Measurements from ENCODE around the gene DAB2. TPM values are rescaled to one million over a fixed set of nuclear protein-coding genes. Genes with fewer than 3 reads are reported as not detected.

The DAB2 gene
- total and polyA plus RNA-seq, 7 donors: 4.1 to 37.1 (median 13.5) TPM

DNA sequence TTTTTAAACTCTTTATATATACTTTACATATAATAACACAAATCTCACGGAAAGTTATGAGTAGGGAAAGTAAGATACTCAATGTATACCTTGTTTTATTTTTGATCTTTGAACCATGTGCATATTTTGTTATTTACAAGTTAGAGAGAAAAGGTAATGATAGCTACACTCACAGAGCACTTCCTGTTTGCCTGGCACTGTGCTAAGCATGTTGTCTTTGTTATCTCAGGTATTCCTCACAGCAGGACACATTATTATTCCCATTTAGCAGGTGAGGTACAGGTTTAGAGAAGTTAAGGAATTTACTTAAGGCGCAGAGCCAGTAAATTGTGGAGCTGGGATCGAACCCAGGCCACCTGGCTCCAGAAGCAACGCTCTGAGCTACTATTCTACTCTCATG is 63.5 kb downstream of the DAB2 start:
- H3K4me1 ChIP-seq: no peaks in the 10 kb centered on the region
- WGBS, 3 donors: 81 to 89% (median 88%) methylated on average over 4 of the region's 4 CpGs
- H3K27me3 ChIP-seq (ENCODE audit: insufficient read depth in 3 of 3, low read length in 2 of 3): no peaks in the 10 kb centered on the region
- no peak for TF ChIP-seq CTCF (IDR thresholded peaks at IDR 0.05)
- no peaks in the 10 kb centered on the region for H3K36me3 ChIP-seq (ENCODE audit: insufficient read depth in 1 of 2, low read depth in 1 of 2)
- DNase-seq: no peak
- ATAC-seq: no peak
- H3K9me3 ChIP-seq: no peaks in the 10 kb centered on the region
- intact Hi-C loops (cut with DNase I): no loop called here
- no peak overlapping the region for H3K4me3 ChIP-seq
- no peak overlapping the region for H3K27ac ChIP-seq

- H3K4me3 ChIP-seq: no peak overlapping the region
- H3K27ac ChIP-seq: no peak overlapping the region
- DNase-seq (no peak), ATAC-seq (no peak)
- WGBS, 3 donors: 81 to 83% (median 82%) methylated on average over 5 of the region's 5 CpGs
- intact Hi-C loops (cut with DNase I): no loop called here
- TF ChIP-seq CTCF (IDR thresholded peaks at IDR 0.05): no peak
- no peaks in the 10 kb centered on the region for H3K27me3 ChIP-seq (ENCODE audit: insufficient read depth in 3 of 3, low read length in 2 of 3)
- no peaks in the 10 kb centered on the region for H3K9me3 ChIP-seq
- H3K36me3 ChIP-seq (ENCODE audit: insufficient read depth in 1 of 2, low read depth in 1 of 2): no peaks in the 10 kb centered on the region
- H3K4me1 ChIP-seq: no peaks in the 10 kb centered on the region
Measured at GRCh38 chr5:39360471-39361111, 64.2 kb downstream of the DAB2 start.

DNA sequence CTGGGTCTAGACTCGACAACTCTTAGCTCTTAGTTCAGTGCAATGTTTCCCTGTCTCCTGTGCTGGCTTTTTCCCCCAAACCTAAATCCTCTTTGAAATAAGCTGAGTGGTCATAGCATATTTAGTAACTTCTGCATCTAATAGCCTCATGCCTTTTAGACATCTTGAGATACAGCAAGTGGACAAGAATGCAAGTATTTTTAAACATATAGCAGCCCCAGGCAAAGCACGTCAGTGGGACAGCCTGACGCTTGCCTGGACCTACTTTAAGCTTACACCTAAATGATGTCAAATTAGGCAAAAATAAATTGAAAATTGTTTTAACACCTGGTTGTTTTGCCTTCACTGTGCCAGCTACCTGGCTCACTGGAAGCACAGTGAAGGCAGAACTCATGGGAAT is 68.5 kb downstream of the DAB2 start:
- H3K27me3 ChIP-seq (ENCODE audit: insufficient read depth in 3 of 3, low read length in 2 of 3): no peaks in the 10 kb centered on the region
- H3K27ac ChIP-seq: no peak overlapping the region
- TF ChIP-seq CTCF (IDR thresholded peaks at IDR 0.05): no peak
- H3K36me3 ChIP-seq (ENCODE audit: insufficient read depth in 1 of 2, low read depth in 1 of 2): no peaks in the 10 kb centered on the region
- ATAC-seq: no peak
- intact Hi-C loops (cut with DNase I): loop anchor here in 1 of 2 donors (5.0 kb wide), 1 partner anchor 626 kb away; no protein-coding TSS in a partner anchor
- H3K9me3 ChIP-seq: no peaks in the 10 kb centered on the region
- no peak overlapping the region for H3K4me3 ChIP-seq
- no peak for DNase-seq
- WGBS, 3 donors: 91 to 96% (median 93%) methylated on average over 3 of the region's 3 CpGs
- H3K4me1 ChIP-seq: no peaks in the 10 kb centered on the region

DNA sequence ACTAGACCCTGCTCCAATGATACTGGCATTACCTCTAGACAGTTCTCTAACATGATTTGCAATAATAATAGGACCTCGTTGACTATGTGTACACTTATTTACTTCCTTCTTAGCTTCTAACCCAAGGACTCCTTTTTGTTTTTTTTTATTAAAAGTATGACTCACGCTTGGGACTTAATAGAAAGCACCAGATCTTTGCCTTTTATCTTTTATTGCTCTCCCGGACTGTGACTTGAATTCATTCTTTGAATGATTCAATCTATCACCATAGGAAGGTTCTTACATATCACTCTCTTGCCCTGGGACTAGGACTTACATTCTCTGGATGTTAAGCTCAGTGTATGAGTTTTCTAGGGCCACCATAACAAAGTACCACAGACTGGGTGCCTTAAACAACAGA is 69.5 kb downstream of the DAB2 start:
- Histone ChIP-seq H3K4me1 (no peaks in the 10 kb centered on the region), H3K4me3 (no peak overlapping the region), H3K27me3 (ENCODE audit: insufficient read depth in 3 of 3, low read length in 2 of 3) (no peaks in the 10 kb centered on the region), H3K9me3 (no peaks in the 10 kb centered on the region), H3K36me3 (ENCODE audit: insufficient read depth in 1 of 2, low read depth in 1 of 2) (no peaks in the 10 kb centered on the region), H3K27ac (no peak overlapping the region)
- intact Hi-C loops (cut with DNase I): loop anchor here in 1 of 2 donors (5.0 kb wide), 1 partner anchor 627 kb away; no protein-coding TSS in a partner anchor
- 44 to 48% (median 46%) methylated on average over 3 of the region's 3 CpGs for WGBS, 3 donors
- DNase-seq: no peak
- no peak for ATAC-seq
- no peak for TF ChIP-seq CTCF (IDR thresholded peaks at IDR 0.05)

All from psoas muscle (tissue), 8 donors.